ENCODE results near the gene STOML1. TPM values are rescaled to one million over a fixed set of nuclear protein-coding genes. Genes with fewer than 3 reads are reported as not detected.

Gene STOML1
- total RNA-seq, 1 experiment from 2014 or later: 5.4 TPM

DNA sequence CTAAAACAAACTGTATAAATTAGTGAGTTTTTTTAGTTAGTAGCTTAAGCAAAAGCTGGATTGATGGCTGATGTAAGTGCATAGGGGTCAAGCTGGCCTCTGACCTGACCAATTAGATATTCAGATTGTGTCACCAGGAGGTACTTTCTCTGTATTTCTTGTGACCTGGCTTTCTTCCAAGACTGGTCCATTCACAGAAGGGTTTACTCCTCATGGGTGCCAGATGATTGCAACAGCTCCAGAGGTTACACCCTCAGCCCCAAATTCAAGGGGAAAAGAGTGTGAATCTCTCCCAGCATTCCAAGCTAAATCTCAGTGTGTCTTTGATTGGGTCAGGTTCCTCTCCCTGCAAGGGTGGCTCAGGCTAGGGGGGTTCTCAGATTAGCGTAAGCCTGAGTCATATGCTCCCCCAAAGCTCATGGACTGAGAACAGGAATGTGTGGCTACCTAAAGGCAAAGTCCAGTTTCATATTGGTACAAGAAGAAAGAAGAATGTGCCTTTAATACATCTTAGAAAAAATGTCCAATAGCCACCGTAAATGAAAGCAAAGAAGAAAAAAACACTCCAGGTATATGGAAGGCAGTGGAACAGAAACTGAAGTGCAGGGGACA is 18.9 kb upstream of the STOML1 start:
- no peak overlapping the region for H3K4me3 Mint-ChIP-seq
- no peak overlapping the region; the same call in 1 of the 2 replicates for H3K27ac Mint-ChIP-seq
- peaks cover 7% of the 10 kb centered on the region; the same call in 1 of the 2 replicates for H3K4me1 Mint-ChIP-seq
- H3K9me3 Mint-ChIP-seq: no peaks in the 10 kb centered on the region
- no peak for TF ChIP-seq IRF2 (CRISPR knock-in tag; IDR thresholded peaks at IDR 0.05; ENCODE audit: borderline replicate concordance, low read depth)
- no peak for TF ChIP-seq ZNF416 (CRISPR knock-in tag; IDR thresholded peaks at IDR 0.05)
- TF ChIP-seq, protein P1, sequence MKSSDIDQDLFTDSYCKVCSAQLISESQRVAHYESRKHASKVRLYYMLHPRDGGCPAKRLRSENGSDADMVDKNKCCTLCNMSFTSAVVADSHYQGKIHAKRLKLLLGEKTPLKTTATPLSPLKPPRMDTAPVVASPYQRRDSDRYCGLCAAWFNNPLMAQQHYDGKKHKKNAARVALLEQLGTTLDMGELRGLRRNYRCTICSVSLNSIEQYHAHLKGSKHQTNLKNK (CRISPR knock-in tag; IDR thresholded peaks at IDR 0.05): no peak
- TF ChIP-seq, protein P2, sequence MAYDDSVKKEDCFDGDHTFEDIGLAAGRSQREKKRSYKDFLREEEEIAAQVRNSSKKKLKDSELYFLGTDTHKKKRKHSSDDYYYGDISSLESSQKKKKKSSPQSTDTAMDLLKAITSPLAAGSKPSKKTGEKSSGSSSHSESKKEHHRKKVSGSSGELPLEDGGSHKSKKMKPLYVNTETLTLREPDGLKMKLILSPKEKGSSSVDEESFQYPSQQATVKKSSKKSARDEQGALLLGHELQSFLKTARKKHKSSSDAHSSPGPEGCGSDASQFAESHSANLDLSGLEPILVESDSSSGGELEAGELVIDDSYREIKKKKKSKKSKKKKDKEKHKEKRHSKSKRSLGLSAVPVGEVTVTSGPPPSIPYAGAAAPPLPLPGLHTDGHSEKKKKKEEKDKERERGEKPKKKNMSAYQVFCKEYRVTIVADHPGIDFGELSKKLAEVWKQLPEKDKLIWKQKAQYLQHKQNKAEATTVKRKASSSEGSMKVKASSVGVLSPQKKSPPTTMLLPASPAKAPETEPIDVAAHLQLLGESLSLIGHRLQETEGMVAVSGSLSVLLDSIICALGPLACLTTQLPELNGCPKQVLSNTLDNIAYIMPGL (CRISPR knock-in tag; IDR thresholded peaks at IDR 0.05): no peak
- ATAC-seq (no peak), DNase-seq (ENCODE audit: low spot score) (no peak)
- POLR2A ChIA-PET: interaction anchor here (0.6 to 1.1 kb wide), 2 partner anchors 17 to 258 kb away, joined by 3 to 4 read pairs; partner anchors contain the start of gene PML
- no peaks in the 10 kb centered on the region for H3K27me3 Mint-ChIP-seq (ENCODE audit: low read depth)
- H3K36me3 Mint-ChIP-seq: peaks cover 13% of the 10 kb centered on the region; the same call in 1 of the 2 replicates
- CTCF ChIA-PET: interaction anchor here (0.7 to 2.7 kb wide), 6 partner anchors 12 to 38 kb away, joined by 3 to 13 read pairs (median 6); partner anchors contain the start of genes PML and STOML1

DNA sequence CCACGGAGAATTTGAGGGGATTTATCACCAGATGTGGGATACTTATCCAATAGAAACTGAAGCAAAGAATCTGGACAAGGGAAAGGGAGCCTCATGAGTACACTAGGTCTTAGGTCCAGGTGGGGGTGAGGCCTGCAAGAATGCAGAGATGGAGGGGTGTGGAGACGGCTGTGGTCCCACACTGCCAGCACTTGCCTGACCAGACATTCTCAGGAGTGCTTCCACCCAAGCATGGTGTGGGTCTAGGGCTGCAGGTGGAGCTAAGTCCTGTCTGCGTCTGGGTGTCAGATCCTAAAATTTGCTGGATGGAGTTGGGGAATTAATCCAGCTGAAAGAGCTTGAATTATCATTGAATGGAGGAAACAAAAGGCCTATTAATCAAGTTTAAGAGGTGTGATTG is 16.8 kb upstream of the STOML1 start:
- H3K27ac Mint-ChIP-seq: 0 out of 2 replicates have a peak overlapping the region, but pooled peaks have one; percentile 34

More for the DNA sequence above, 16.8 kb upstream of the STOML1 start:
- DNase-seq (ENCODE audit: low spot score) (no peak), ATAC-seq (no peak)
- ChIA-PET POLR2A (no interaction called here), CTCF (interaction anchor here (2.7 kb wide), 1 partner anchor 36 kb away, joined by 13 read pairs; no protein-coding TSS in a partner anchor)
- Mint-ChIP-seq H3K27me3 (ENCODE audit: low read depth) (no peaks in the 10 kb centered on the region), H3K36me3 (peaks cover 12% of the 10 kb centered on the region), H3K4me3 (no peak overlapping the region), H3K4me1 (peaks cover 7% of the 10 kb centered on the region; the same call in 1 of the 2 replicates), H3K9me3 (no peaks in the 10 kb centered on the region)
- TF ChIP-seq ZNF232 (CRISPR knock-in tag; IDR thresholded peaks at IDR 0.05): no peak
- TF ChIP-seq, protein P3, sequence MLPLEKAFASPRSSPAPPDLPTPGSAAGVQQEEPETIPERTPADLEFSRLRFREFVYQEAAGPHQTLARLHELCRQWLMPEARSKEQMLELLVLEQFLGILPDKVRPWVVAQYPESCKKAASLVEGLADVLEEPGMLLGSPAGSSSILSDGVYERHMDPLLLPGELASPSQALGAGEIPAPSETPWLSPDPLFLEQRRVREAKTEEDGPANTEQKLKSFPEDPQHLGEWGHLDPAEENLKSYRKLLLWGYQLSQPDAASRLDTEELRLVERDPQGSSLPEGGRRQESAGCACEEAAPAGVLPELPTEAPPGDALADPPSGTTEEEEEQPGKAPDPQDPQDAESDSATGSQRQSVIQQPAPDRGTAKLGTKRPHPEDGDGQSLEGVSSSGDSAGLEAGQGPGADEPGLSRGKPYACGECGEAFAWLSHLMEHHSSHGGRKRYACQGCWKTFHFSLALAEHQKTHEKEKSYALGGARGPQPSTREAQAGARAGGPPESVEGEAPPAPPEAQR (CRISPR knock-in tag; IDR thresholded peaks at IDR 0.05): no peak
- TF ChIP-seq, protein P4, sequence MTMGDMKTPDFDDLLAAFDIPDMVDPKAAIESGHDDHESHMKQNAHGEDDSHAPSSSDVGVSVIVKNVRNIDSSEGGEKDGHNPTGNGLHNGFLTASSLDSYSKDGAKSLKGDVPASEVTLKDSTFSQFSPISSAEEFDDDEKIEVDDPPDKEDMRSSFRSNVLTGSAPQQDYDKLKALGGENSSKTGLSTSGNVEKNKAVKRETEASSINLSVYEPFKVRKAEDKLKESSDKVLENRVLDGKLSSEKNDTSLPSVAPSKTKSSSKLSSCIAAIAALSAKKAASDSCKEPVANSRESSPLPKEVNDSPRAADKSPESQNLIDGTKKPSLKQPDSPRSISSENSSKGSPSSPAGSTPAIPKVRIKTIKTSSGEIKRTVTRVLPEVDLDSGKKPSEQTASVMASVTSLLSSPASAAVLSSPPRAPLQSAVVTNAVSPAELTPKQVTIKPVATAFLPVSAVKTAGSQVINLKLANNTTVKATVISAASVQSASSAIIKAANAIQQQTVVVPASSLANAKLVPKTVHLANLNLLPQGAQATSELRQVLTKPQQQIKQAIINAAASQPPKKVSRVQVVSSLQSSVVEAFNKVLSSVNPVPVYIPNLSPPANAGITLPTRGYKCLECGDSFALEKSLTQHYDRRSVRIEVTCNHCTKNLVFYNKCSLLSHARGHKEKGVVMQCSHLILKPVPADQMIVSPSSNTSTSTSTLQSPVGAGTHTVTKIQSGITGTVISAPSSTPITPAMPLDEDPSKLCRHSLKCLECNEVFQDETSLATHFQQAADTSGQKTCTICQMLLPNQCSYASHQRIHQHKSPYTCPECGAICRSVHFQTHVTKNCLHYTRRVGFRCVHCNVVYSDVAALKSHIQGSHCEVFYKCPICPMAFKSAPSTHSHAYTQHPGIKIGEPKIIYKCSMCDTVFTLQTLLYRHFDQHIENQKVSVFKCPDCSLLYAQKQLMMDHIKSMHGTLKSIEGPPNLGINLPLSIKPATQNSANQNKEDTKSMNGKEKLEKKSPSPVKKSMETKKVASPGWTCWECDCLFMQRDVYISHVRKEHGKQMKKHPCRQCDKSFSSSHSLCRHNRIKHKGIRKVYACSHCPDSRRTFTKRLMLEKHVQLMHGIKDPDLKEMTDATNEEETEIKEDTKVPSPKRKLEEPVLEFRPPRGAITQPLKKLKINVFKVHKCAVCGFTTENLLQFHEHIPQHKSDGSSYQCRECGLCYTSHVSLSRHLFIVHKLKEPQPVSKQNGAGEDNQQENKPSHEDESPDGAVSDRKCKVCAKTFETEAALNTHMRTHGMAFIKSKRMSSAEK (CRISPR knock-in tag; IDR thresholded peaks at IDR 0.05; ENCODE audit: borderline replicate concordance): no peak
- TF ChIP-seq, protein P5, sequence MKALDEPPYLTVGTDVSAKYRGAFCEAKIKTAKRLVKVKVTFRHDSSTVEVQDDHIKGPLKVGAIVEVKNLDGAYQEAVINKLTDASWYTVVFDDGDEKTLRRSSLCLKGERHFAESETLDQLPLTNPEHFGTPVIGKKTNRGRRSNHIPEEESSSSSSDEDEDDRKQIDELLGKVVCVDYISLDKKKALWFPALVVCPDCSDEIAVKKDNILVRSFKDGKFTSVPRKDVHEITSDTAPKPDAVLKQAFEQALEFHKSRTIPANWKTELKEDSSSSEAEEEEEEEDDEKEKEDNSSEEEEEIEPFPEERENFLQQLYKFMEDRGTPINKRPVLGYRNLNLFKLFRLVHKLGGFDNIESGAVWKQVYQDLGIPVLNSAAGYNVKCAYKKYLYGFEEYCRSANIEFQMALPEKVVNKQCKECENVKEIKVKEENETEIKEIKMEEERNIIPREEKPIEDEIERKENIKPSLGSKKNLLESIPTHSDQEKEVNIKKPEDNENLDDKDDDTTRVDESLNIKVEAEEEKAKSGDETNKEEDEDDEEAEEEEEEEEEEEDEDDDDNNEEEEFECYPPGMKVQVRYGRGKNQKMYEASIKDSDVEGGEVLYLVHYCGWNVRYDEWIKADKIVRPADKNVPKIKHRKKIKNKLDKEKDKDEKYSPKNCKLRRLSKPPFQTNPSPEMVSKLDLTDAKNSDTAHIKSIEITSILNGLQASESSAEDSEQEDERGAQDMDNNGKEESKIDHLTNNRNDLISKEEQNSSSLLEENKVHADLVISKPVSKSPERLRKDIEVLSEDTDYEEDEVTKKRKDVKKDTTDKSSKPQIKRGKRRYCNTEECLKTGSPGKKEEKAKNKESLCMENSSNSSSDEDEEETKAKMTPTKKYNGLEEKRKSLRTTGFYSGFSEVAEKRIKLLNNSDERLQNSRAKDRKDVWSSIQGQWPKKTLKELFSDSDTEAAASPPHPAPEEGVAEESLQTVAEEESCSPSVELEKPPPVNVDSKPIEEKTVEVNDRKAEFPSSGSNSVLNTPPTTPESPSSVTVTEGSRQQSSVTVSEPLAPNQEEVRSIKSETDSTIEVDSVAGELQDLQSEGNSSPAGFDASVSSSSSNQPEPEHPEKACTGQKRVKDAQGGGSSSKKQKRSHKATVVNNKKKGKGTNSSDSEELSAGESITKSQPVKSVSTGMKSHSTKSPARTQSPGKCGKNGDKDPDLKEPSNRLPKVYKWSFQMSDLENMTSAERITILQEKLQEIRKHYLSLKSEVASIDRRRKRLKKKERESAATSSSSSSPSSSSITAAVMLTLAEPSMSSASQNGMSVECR (CRISPR knock-in tag; IDR thresholded peaks at IDR 0.05; ENCODE audit: borderline replicate concordance): no peak
- TF ChIP-seq RORB (CRISPR knock-in tag; IDR thresholded peaks at IDR 0.05): no peak
- no peak for TF ChIP-seq RELA (CRISPR knock-in tag; IDR thresholded peaks at IDR 0.05; ENCODE audit: borderline replicate concordance)

All from WTC11 (cell line).